A549 (cell line): ENCODE measurements around the gene SIRT7. TPM values are rescaled to one million over a fixed set of nuclear protein-coding genes. Genes with fewer than 3 reads are reported as not detected.

Experiments
- ATAC-seq, 2 experiments: fragments of 200-7000 bp in 1 of 2; fragments of >200 bp in 1 of 2; cut with Nextera tagmentation in 1 of 2; cut with Tn5 transposase in 1 of 2; 3 replicates each; pipeline versions ENCODE4 v1.8.0 to v1.9.1; 2018 to 2020; ENCODE audit warnings: mild to moderate bottlenecking in 1 of 2, moderate library complexity in 1 of 2
- CTCF ChIA-PET: fragments of 300-600 bp; sonication (Branson Sonifier 250); formaldehyde crosslinking; extraction: SDS; loops from one replicate; lab custom pipeline; 2021; ENCODE audit warnings: antibody characterized with exemption, inconsistent platforms; lab: Yijun Ruan, JAX
- POLR2A ChIA-PET: fragments of 350-600 bp; formaldehyde crosslinking; extraction: SDS; loops from one replicate; lab custom pipeline; 2021; ENCODE audit warnings: antibody characterized with exemption, inconsistent platforms; lab: Yijun Ruan, JAX
- DNase-seq, 2 experiments: peaks; one replicate each; pipeline versions ENCODE4 v3.0.0 to v3.0.0-alpha.2; 2011 to 2016; ENCODE audit warnings: low read depth in 1 of 2, low spot score in 1 of 2
- FAIRE-seq: peaks from 2 replicates; lab custom pipeline; 2011; peaks lifted over from hg19 to GRCh38; lab: Jason Lieb, UNC
- H3K27ac ChIP-seq, 2 experiments: fragments of >200 bp; sonication (Bioruptor Twin); formaldehyde crosslinking; 3 replicates each; pipeline ENCODE4 v1.5.1; 2016 to 2017
- H3K4me1 ChIP-seq: fragments of >200 bp; sonication (Bioruptor Twin); formaldehyde crosslinking; 3 replicates; pipeline ENCODE4 v1.6.1; 2016
- H3K4me2 ChIP-seq: fragments of >200 bp; sonication (Bioruptor Twin); formaldehyde crosslinking; 3 replicates; pipeline ENCODE4 v1.6.1; 2016
- H3K4me3 ChIP-seq: fragments of >200 bp; sonication (Bioruptor Twin); formaldehyde crosslinking; 3 replicates; pipeline ENCODE4 v1.5.1; 2016
- H3K9me3 ChIP-seq: fragments of >200 bp; sonication (Bioruptor Twin); formaldehyde crosslinking; 3 replicates; pipeline ENCODE4 v1.6.1; 2016
- CBX2 ChIP-seq: fragments of 200-600 bp; sonication (generic); IDR thresholded peaks from 2 replicates; pipeline ENCODE4 v1.6.1; 2016; ENCODE audit warnings: low read depth, mild to moderate bottlenecking, borderline replicate concordance
- EHMT2 ChIP-seq: fragments of 200-600 bp; sonication (generic); IDR thresholded peaks from 2 replicates; pipeline ENCODE4 v1.6.1; 2016; ENCODE audit warnings: antibody characterized with exemption, low read depth, mild to moderate bottlenecking, moderate library complexity
- EP300 ChIP-seq, 2 experiments: fragments of >200 bp; sonication (Bioruptor Twin); formaldehyde crosslinking; IDR thresholded peaks; 2 replicates in 1 of 2; 3 replicates in 1 of 2; pipeline ENCODE4 v1.6.1; 2016 to 2017
- ESRRA ChIP-seq: fragments of 150-350 bp; IDR thresholded peaks from 2 replicates; pipeline ENCODE4 v1.6.1; 2014; ENCODE audit warnings: mild to moderate bottlenecking, low read length, borderline replicate concordance
- GATA3 ChIP-seq: IDR thresholded peaks from 2 replicates; pipeline ENCODE4 v1.6.1; 2012; ENCODE audit warnings: borderline replicate concordance
- HOXA7 ChIP-seq: fragments of 250-450 bp; sonication (Bioruptor Pico); IDR thresholded peaks from 2 replicates; pipeline ENCODE4 v1.5.0; 2020; ENCODE audit warnings: mild to moderate bottlenecking, moderate library complexity
- JUNB ChIP-seq: fragments of >200 bp; sonication (Bioruptor Twin); formaldehyde crosslinking; IDR thresholded peaks from 2 replicates; pipeline ENCODE4 v1.6.1; 2016
- MYC ChIP-seq: IDR thresholded peaks from 2 replicates; pipeline ENCODE4 v1.6.1; 2012; ENCODE audit warnings: mild to moderate bottlenecking, inconsistent platforms, low read length, improper control_type of control experiment, borderline replicate concordance
- PHF8 ChIP-seq: fragments of 200-600 bp; sonication (generic); IDR thresholded peaks from 2 replicates; pipeline ENCODE4 v1.6.1; 2016; ENCODE audit warnings: low read depth, mild to moderate bottlenecking, antibody characterized with exemption, moderate library complexity, borderline replicate concordance
- POLR2A ChIP-seq: IDR thresholded peaks from 2 replicates; pipeline ENCODE4 v1.6.1; 2012; ENCODE audit warnings: mild to moderate bottlenecking, low read length
- RAD21 ChIP-seq, 2 experiments: fragments of >200 bp in 1 of 2; sonication (Bioruptor Twin) in 1 of 2; formaldehyde crosslinking in 1 of 2; IDR thresholded peaks in 1 of 2; conservative IDR thresholded peaks in 1 of 2; 2 replicates in 1 of 2; 3 replicates in 1 of 2; pipeline ENCODE4 v1.6.1; 2012 to 2018; ENCODE audit warnings: inconsistent platforms in 1 of 2
- RNF2 ChIP-seq: fragments of 200-600 bp; sonication (generic); IDR thresholded peaks from 2 replicates; pipeline ENCODE4 v1.6.1; 2016; ENCODE audit warnings: low read depth, mild to moderate bottlenecking, antibody characterized with exemption, moderate library complexity, borderline replicate concordance
- SMC3 ChIP-seq: fragments of >200 bp; sonication (Bioruptor Twin); formaldehyde crosslinking; IDR thresholded peaks from 3 replicates; pipeline ENCODE4 v1.6.1; 2018; ENCODE audit warnings: inconsistent platforms
- ZC3H11A ChIP-seq: fragments of 450-650 bp; IDR thresholded peaks from 2 replicates; pipeline ENCODE4 v1.6.1; 2014; ENCODE audit warnings: antibody characterized with exemption, mild to moderate bottlenecking
- ZFP36 ChIP-seq: fragments of 450-650 bp; IDR thresholded peaks from 2 replicates; pipeline ENCODE4 v1.6.1; 2014; ENCODE audit warnings: borderline replicate concordance; ENCODE audit not compliant: partially characterized antibody
- ZNF302 ChIP-seq: fragments of 250-450 bp; sonication (Bioruptor Pico); IDR thresholded peaks from 2 replicates; pipeline ENCODE4 v1.9.0; 2021; ENCODE audit warnings: inconsistent platforms, mild to moderate bottlenecking, moderate library complexity
- ZSCAN20 ChIP-seq: fragments of 250-450 bp; sonication (Bioruptor Pico); IDR thresholded peaks from 2 replicates; pipeline ENCODE4 v1.8.0; 2022; ENCODE audit warnings: mild to moderate bottlenecking, moderate library complexity
- WGBS: methylation state at CpG from one replicate; pipeline ENCODE4 v1.1.6; 2017; ENCODE audit errors: missing lambda C conversion rate; 5-methylcytosine and 5-hydroxymethylcytosine counted together
- polyA plus RNA-seq, 4 experiments: library from polyadenylated mRNA; depleted of rRNA in 3 of 4; stranded (reverse); fragments of >200 nt; fragmentation: RNase III in 1 of 4; extraction: RNeasy Plus Mini Kit Qiagen cat#74134 plus additional on column Dnase treatment in 1 of 4; gene quantifications; 2 replicates in 3 of 4; 3 replicates in 1 of 4; pipeline ENCODE4 v1.2.3, GENCODE V29; 2011 to 2017
- TF ChIP-seq, protein P1 (sequence below): IDR thresholded peaks from 2 replicates; pipeline ENCODE4 v1.6.1; 2012; ENCODE audit warnings: low read depth, borderline replicate concordance
- TF ChIP-seq, protein P2 (sequence below): fragments of 450-650 bp; IDR thresholded peaks from 2 replicates; pipeline ENCODE4 v1.6.1; 2014; ENCODE audit warnings: antibody characterized with exemption

SIRT7 gene
- polyA plus RNA-seq, 2 of the 4 experiments (the other 2 are of a cell fraction): 9.8 to 35.2 TPM

DNA sequence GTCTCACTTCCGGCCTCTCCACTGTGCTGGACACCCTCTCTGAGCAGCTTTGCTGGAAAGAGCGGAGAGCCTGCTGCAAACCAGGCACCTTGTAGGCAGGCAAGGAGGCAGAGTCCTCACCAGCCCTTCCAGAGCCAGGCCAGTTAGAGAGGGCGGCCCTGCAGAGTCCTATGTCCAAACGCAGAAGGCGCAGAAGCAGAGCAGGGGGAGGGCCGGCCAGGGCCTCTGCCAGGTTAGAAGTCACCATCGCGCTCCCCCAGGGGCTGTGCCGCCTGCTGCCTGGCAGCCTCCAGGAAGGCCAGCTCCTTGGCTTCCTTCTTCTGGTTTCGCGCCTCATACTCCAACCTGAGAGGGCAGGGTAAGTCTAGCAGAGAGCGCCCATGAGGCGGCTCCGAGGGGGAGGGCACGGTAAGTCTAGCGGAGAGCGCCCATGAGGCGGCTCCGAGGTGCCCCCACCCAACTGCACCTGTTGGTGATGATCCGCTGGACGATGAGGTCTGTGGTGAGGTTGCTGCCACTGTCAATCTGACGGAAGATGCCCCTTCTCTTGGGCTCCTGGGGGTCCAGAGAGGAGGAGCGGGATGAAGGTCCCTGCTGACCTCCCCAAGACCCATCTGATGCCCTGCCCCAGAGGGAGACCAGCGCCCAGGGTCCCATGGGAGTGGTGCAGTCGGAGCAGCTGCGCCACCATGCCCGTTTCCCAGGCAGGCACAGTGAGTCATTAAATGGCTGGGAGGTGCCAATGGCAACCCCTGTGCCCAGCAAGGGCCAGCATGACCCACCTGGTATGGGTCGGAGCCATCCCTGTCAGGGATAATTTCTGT, 13.2 kb downstream of the SIRT7 start:
- DNase-seq (no peak), ATAC-seq (no peak), FAIRE-seq (no peak)
- TF ChIP-seq EHMT2 (no peak), PHF8 (no peak)
- H3K4me3 ChIP-seq: no peak overlapping the region
- H3K4me1 ChIP-seq: peaks cover under 1% of the 10 kb centered on the region; the same call in 2 of the 3 replicates
- no peak overlapping the region for H3K27ac ChIP-seq
- no peak overlapping the region for H3K4me2 ChIP-seq
- no peaks in the 10 kb centered on the region for H3K9me3 ChIP-seq
- 88% methylated on average over 26 of the region's 28 CpGs for WGBS
- POLR2A ChIA-PET: no interaction called here
- CTCF ChIA-PET: interaction anchor here (1.0 to 2.8 kb wide), 4 partner anchors 11 to 126 kb away, joined by 3 to 7 read pairs (median 5); partner anchors contain the start of gene MAFG

DNA sequence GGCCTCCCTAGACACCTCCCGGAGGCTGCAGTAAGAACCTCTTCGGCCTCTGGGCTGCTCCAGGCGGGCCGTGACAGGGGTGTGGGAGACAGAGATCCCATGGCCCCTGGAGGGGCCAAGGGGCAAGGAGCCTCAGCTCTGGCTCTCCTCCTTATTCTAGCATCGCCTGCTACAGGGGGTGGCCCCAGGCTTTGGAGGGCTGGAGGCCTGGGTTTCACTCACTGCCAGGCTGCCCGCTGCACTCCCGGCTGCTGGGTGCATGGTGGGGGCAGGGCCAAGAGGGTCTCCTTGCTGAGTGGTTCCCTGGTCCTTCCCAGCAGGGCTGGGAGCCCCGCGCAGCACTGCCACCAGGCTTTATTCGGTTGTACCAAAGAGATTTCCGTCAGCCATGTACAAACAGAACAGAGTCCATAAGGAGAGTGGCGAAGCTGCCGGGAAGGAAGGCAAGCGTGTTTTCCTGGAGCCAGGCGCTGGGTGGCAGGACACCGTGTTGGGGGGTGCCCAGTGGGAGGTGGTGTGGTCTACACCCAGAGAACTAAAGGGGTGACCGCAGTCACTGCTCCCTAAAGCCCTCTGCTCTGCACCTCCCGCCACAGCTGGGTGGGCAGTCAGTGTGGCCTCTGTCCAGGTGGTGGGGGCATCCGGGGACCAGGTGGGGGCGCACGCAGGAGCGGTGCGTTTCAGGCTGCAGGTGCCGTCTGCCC, 13.9 kb downstream of the SIRT7 start:
- Histone ChIP-seq H3K4me3 (no peak overlapping the region), H3K9me3 (no peaks in the 10 kb centered on the region), H3K27ac (no peak overlapping the region), H3K4me1 (peaks cover 9% of the 10 kb centered on the region), H3K4me2 (no peak overlapping the region)
- ATAC-seq (no peak), DNase-seq (no peak), FAIRE-seq (no peak)
- ChIA-PET CTCF (interaction anchor here (1.0 to 1.6 kb wide), 3 partner anchors 10 to 13 kb away, joined by 3 to 6 read pairs (median 4); no protein-coding TSS in a partner anchor), POLR2A (no interaction called here)
- 88% methylated on average over 21 of the region's 24 CpGs for WGBS
- TF ChIP-seq ZSCAN20 (CRISPR knock-in tag) (no peak), CBX2 (no peak), EP300 (IDR thresholded peaks at IDR 0.05) (no peak), JUNB (no peak), ZC3H11A (no peak), RNF2 (no peak), HOXA7 (CRISPR knock-in tag) (no peak)
- TF ChIP-seq, protein P1, sequence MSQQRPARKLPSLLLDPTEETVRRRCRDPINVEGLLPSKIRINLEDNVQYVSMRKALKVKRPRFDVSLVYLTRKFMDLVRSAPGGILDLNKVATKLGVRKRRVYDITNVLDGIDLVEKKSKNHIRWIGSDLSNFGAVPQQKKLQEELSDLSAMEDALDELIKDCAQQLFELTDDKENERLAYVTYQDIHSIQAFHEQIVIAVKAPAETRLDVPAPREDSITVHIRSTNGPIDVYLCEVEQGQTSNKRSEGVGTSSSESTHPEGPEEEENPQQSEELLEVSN: no peak

DNA sequence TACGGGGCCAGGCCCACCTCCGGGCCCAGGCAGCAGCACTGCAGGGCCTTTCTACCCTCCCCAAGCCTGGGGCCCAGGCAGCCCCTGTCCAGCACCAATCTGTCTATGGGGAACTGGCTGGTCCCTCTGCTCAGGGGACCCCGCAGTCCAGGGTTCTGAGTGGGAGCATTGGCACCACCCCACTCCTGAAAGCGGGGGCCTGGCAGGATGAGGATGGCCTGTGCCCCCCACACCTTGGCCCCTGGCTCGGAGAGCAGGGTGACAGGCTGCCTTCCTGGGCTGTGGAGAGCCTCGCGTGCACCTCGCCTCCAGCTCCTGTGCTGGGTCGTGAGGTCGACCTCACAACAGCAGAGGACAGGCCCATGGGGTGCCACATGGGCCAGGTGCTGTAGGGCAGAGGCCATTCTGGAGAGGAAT, 14.6 kb downstream of the SIRT7 start:
- Histone ChIP-seq H3K9me3 (no peaks in the 10 kb centered on the region), H3K4me2 (no peak overlapping the region), H3K27ac (no peak overlapping the region), H3K4me1 (peaks cover 15% of the 10 kb centered on the region), H3K4me3 (no peak overlapping the region)
- DNase-seq (no peak), FAIRE-seq (no peak), ATAC-seq (no peak)
- POLR2A ChIA-PET: no interaction called here
- 82% methylated on average over 9 of the region's 10 CpGs for WGBS
- CTCF ChIA-PET: interaction anchor here (1.1 to 1.6 kb wide), 3 partner anchors 10 to 14 kb away, joined by 3 to 6 read pairs (median 4); no protein-coding TSS in a partner anchor
- TF ChIP-seq ESRRA (no peak), ZFP36 (no peak), SMC3 (no peak), RAD21 (conservative IDR thresholded peaks at IDR 0.05 in 1 of 2, IDR thresholded peaks at IDR 0.05 in 1 of 2) (no peak), ZNF302 (no peak), JUNB (no peak), GATA3 (no peak), EP300 (IDR thresholded peaks at IDR 0.05) (no peak), POLR2A (no peak), MYC (no peak)
- TF ChIP-seq, protein P2, sequence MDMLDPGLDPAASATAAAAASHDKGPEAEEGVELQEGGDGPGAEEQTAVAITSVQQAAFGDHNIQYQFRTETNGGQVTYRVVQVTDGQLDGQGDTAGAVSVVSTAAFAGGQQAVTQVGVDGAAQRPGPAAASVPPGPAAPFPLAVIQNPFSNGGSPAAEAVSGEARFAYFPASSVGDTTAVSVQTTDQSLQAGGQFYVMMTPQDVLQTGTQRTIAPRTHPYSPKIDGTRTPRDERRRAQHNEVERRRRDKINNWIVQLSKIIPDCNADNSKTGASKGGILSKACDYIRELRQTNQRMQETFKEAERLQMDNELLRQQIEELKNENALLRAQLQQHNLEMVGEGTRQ: no peak
